ENCODE measurements around the gene TSPAN32. TPM values are rescaled to one million over a fixed set of nuclear protein-coding genes. Genes with fewer than 3 reads are reported as not detected.
A peak's percentile ranks its signal among the peaks of the same experiment; 100 is the strongest.

The TSPAN32 gene
- total and polyA plus RNA-seq, 12 donors: 2.3 to 47.5 (median 23.3) TPM

DNA sequence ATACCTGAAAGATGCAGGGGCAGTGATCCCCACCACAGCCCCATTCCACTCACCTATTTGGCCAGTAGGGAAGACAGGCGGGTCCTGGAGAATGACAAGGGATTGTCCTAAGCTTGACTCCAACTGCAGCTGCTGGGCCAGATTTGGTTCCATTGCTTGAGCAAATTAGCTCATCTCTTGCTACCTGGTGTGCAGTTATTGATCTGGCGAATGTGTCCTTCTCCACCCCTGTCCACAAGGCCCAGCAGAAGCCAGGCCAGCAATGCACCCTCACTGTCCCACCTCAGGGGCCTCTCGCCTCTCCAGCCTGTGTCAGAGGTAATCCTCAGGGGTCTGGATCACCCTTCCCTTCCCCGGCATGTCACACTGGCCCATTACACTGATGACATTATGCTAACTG is 23.3 kb downstream of the TSPAN32 start:
- Histone ChIP-seq H3K27me3 (no peaks in the 10 kb centered on the region), H3K4me3 (no peak overlapping the region), H3K9me3 (peaks cover 0 to 8% (median 0%) of the 10 kb centered on the region in 11 donors), H3K36me3 (no peaks in the 10 kb centered on the region), H3K27ac (peak overlapping the region in 7 of 10 donors; percentile 16 to 77 (median 65)), H3K4me1 (peaks cover 0 to 20% (median 0%) of the 10 kb centered on the region in 9 donors)
- intact Hi-C loops (cut with DNase I): loop anchor here in 3 of 10 donors (2.0 to 5.0 kb wide), 3 partner anchors 37 to 50 kb away; no protein-coding TSS in a partner anchor
- 88 to 93% methylated on average over 4 of the region's 4 CpGs for WGBS, 2 donors
- DNase-seq (no peak), ATAC-seq (no peak)
- TF ChIP-seq, protein P1, sequence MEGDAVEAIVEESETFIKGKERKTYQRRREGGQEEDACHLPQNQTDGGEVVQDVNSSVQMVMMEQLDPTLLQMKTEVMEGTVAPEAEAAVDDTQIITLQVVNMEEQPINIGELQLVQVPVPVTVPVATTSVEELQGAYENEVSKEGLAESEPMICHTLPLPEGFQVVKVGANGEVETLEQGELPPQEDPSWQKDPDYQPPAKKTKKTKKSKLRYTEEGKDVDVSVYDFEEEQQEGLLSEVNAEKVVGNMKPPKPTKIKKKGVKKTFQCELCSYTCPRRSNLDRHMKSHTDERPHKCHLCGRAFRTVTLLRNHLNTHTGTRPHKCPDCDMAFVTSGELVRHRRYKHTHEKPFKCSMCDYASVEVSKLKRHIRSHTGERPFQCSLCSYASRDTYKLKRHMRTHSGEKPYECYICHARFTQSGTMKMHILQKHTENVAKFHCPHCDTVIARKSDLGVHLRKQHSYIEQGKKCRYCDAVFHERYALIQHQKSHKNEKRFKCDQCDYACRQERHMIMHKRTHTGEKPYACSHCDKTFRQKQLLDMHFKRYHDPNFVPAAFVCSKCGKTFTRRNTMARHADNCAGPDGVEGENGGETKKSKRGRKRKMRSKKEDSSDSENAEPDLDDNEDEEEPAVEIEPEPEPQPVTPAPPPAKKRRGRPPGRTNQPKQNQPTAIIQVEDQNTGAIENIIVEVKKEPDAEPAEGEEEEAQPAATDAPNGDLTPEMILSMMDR (IDR thresholded peaks at IDR 0.05): no peak

GRCh38 chr11:2325719-2326118 is 23.9 kb downstream of the TSPAN32 start:
- peak in 1 of 2 donors; percentile 62 for DNase-seq
- intact Hi-C loops (cut with DNase I): loop anchor here in 4 of 10 donors (2.0 to 5.0 kb wide), 4 partner anchors 37 to 49 kb away; no protein-coding TSS in a partner anchor
- Histone ChIP-seq H3K36me3 (no peaks in the 10 kb centered on the region), H3K27me3 (no peaks in the 10 kb centered on the region), H3K9me3 (peaks cover 0 to 8% (median 0%) of the 10 kb centered on the region in 11 donors), H3K4me1 (peaks cover 0 to 20% (median 0%) of the 10 kb centered on the region in 9 donors), H3K27ac (peak overlapping the region in 9 of 10 donors; percentile 16 to 77 (median 50)), H3K4me3 (no peak overlapping the region)
- peak; percentile 91 to 99 (median 95) for ATAC-seq
- 42 to 43% methylated on average over 2 of the region's 2 CpGs for WGBS, 2 donors
- TF ChIP-seq, protein P1 (IDR thresholded peaks at IDR 0.05): no peak

GRCh38 chr11:2327032-2327431 is 25.2 kb downstream of the TSPAN32 start:
- DNase-seq (no peak), ATAC-seq (peak in 1 of 8 donors; percentile 10)
- intact Hi-C loops (cut with DNase I): loop anchor here in 3 of 10 donors (2.0 to 5.0 kb wide), 3 partner anchors 35 to 45 kb away; no protein-coding TSS in a partner anchor
- no peak overlapping the region for H3K4me3 ChIP-seq
- H3K27me3 ChIP-seq: no peaks in the 10 kb centered on the region
- TF ChIP-seq, protein P1 (IDR thresholded peaks at IDR 0.05): no peak
- 93 to 95% methylated on average over 11 of the region's 11 CpGs for WGBS, 2 donors
- H3K4me1 ChIP-seq: peaks cover 0 to 20% (median 0%) of the 10 kb centered on the region in 9 donors
- no peak overlapping the region for H3K27ac ChIP-seq
- peaks cover 0 to 20% (median 0%) of the 10 kb centered on the region in 11 donors for H3K9me3 ChIP-seq
- H3K36me3 ChIP-seq: no peaks in the 10 kb centered on the region

- TF ChIP-seq, protein P1 (IDR thresholded peaks at IDR 0.05): no peak
- H3K9me3 ChIP-seq: peaks cover 0 to 12% (median 0%) of the 10 kb centered on the region in 11 donors
- ATAC-seq (no peak), DNase-seq (no peak)
- H3K4me3 ChIP-seq: no peak overlapping the region
- intact Hi-C loops (cut with DNase I): loop anchor here in 2 of 10 donors (5.0 kb wide), 2 partner anchors 34 to 44 kb away; no protein-coding TSS in a partner anchor
- no peaks in the 10 kb centered on the region for H3K36me3 ChIP-seq
- no peaks in the 10 kb centered on the region for H3K27me3 ChIP-seq
- no peak overlapping the region for H3K27ac ChIP-seq
- peaks cover 0 to 20% (median 0%) of the 10 kb centered on the region in 9 donors for H3K4me1 ChIP-seq
- WGBS, 2 donors: 90 to 96% methylated on average over 11 of the region's 11 CpGs
Measured at GRCh38 chr11:2328021-2328420, 26.2 kb downstream of the TSPAN32 start.
